GM08714 (cell line): ENCODE data around the gene PITPNC1.

ENCODE experiments used
- H3K4me3 ChIP-seq: fragments of 200-500 bp; sonication (Bioruptor generic); 2 replicates; pipeline ENCODE4 v1.5.1; 2014; ENCODE audit warnings: mild to moderate bottlenecking, low read length, inconsistent platforms
- ZNF274 ChIP-seq: IDR thresholded peaks from 2 replicates; pipeline ENCODE4 v1.6.1; 2012; ENCODE audit warnings: mild to moderate bottlenecking, low read depth, low read length

PITPNC1 gene

DNA sequence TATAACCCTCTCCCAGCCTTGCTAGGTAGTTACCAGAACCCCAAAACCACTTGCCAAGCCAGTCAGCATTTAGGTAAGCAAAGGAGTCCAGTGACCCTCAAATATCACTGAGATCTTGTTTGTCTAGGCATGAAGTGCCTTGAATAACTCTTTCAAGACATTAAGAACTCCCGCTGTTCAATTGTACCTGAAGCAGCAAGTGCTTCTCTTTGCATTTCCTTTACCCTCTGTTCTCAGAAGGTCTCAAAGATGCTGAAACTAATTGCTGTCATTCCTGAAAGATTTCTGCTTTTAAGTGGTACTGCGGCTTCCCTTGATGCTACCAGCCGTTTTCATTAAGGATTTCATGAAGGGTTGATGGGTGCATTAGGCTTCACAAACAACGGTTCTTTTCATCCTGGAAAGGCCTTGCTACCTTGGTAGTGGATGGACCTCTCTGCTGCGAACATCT is 142.7 kb downstream of the PITPNC1 start:
- no peak for TF ChIP-seq ZNF274
- H3K4me3 ChIP-seq: no peak overlapping the region

DNA sequence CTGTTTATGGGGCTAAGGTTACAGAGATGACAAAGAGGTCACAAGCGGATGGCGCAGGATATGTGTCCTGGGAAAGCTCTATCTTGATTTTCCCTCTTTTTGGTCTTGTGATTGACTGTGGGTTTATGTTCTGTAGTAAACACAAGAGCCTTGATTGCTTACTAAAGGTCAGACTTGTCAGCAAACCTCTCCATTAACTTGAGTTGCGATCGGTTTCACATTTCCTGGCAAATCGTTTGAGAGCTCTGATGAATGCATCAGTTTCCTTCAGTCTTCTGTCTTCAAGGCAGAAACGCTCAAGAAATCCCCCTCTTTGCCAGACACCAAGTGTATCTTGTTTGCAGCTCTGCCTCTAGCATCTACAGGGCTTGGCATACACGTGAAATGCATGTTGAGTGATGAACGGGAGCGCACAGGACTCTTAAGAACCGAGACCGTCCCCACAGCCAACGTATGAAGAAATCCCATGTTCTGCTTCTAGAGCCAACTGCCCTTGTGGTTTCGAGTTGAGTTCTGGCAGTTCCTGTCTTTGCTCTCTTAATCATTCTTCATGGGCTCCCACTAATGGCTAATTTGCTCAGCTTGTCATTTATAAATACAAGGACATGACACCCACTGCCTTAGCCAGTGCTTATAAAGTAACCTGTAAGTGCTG is 143.3 kb downstream of the PITPNC1 start:
- H3K4me3 ChIP-seq: no peak overlapping the region
- no peak for TF ChIP-seq ZNF274

DNA sequence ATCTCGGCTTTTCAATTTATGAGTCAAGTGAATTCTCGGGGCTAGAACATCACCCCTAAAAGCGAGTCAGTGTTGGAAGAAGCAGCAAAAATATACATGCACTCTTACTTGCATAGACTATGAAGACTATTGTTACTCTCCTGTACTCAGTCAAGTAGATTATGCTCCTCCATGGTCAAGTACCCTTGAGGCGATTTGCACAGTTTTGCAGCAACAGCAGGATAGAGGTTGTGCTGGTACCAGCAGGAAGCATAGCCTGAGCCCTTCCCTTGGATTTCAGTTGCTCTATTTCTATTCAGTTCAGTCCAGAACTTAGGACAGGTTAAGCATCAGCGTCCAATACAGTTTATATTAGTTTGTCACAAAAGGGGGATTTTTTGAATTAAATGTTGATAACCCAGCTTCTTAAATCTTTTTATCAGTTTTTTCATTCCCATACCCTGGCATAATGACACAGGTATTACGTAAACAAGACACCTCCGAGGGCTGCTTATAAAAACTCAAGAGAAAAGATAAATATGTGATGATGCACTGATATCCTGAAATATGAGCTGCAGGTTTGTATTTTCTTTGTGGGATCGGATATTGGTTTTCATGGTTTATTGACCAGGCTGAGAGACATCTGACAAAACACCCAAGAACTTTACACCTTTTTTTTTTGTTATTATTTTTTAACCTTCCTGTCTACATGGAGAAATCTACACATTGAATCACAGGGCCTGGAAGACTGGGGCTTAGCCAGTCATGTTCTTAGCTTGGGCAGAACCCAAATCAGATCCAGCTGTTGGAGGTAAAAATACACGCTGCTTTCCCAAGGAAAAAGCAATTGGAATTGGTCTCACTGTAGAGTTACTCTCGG is 144.1 kb downstream of the PITPNC1 start:
- no peak overlapping the region for H3K4me3 ChIP-seq
- no peak for TF ChIP-seq ZNF274

DNA sequence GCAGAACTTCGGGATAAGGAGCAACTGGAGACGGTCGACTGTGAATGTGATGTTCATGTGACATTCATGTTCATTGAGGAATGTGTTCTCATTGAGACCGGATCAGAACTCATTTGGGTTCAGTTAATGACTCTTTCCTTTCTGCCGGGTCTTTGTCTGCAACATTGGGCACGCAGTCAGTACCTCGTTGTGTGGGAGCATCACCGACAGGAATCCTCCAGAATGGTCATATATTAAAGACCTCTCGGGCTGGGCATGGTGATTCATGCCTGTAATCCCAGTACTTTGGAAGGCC is 144.6 kb downstream of the PITPNC1 start:
- TF ChIP-seq ZNF274: no peak
- H3K4me3 ChIP-seq: no peak overlapping the region

DNA sequence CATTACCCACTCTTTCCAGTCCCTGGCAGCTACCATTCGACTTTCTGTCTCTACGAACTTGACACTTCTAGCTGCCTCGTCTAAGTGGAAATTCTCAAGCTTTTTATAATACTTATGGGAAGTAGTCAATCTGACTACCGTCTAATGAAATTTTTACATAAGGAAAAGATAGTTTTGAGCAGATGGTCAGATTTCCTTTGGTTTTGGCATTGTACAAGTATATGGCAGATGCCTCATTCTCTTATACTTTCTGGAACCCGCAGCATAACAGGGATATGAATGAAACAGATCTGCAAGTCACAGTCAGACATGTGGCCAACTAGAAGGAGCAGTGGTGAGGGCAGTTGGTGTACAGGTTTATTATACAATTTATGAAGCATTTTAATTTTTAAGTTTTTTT is 146.0 kb downstream of the PITPNC1 start:
- no peak for TF ChIP-seq ZNF274
- no peak overlapping the region for H3K4me3 ChIP-seq

DNA sequence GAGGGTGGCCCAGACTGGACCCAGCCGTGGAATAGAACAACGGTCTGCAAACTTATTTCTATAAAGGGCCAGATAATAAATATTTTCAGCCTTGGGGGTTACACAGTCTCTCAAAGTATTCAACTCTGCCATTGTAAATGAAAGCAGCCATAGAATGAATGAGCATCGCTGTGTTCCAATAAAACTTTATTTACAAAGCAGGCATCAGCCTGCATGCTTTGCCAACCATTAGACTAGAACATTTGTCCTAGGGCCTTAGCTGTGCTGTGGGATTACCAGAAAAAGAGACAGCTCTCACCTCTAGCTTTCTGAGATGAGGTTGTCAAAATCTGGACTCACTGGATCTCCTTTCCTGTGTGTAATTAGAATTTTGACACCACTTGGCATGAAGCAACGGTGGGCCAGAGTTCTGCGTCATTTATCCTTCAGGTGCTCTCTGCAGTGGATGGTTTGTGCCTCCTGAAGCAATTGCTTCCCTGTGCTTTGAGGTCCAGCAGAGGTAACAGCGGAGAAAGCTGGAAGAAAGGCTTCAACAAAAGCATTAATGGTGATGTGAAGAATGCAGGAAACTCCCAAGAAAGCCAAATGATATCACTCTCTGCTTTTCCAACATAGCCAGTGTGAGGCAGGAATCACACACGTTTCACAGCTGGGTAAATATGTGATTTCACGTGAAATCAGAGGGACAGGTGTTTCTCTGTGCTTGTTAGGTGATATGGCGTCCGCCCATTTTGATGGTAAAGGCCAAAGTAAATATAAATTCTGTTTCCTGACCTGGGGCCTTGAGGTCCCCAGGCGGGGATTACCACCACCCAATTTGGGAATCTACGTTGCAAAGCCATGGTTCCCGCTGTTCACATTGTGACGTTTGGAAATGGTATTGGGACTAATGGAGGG is 148.4 kb downstream of the PITPNC1 start:
- TF ChIP-seq ZNF274: no peak
- H3K4me3 ChIP-seq: no peak overlapping the region

DNA sequence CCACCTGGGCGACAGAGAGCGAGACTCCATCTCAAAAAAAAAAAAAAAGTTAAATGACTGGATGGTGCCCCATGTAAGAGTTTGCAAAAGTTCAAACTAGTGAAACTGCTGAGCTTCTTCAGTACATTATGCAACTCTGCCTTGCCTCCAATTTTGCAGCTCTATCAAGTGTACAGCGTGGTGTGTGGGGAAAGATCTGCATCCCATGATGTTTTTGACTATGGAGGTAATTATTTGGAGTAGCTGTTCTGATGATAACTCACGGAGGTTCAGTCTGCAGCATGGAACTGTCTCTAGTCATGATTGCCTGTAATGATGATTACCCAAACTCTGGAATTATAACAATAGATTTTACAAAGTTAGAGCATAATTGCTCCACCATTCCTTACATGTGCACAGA is 149.6 kb downstream of the PITPNC1 start:
- no peak for TF ChIP-seq ZNF274
- no peak overlapping the region for H3K4me3 ChIP-seq

DNA sequence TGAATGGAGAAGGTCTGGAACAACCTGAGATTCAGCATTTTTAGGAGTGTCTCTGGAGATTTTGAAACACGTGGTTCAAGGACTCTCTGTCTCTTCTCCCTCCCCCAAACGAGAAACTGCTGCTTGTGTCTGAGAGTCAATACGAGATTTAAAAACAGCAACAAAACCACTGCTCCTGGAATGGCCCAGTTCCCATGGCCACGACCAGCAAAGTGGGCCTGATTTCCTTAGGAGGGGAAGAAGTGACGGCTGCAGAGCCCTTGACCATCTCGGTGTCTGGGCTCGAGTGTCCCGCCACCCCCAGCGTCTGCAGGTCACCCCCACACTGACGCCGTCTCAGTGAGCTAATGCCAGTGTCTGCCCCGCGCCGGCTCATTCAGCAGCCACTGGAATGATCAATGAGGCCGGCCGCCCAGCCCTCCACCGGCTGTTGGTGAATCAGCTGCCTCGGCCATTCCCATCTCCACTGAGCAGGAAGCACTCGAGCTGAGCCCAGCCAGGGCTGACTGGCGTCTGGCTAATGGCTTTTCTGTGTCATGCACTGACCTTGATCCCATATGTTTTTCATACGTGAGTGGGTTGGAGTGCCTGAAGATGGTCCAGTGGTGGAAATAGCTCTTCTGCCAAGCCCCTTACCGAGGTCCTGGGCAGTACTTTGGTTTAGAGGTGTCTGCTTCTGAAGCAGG is 151.8 kb downstream of the PITPNC1 start:
- no peak for TF ChIP-seq ZNF274
- no peak overlapping the region for H3K4me3 ChIP-seq

DNA sequence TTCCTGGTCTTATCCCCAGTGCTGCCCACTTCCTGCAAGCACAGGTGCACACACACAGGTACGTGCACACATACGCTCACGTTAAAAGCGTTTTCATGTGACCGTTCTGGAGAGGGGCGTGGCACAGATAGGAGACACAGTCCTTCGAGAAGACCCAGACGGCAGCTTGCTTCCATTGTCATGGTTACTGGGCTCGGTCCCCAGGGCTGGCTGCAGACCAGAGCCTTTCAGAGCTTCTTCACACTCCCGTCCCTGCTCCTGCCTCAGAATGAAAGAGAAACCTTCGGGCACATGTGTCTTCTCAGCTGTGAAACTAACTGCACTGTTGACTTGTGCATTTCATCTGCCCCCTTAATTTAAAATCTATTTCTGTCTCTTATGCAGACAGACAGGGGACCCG is 154.2 kb downstream of the PITPNC1 start:
- TF ChIP-seq ZNF274: no peak
- H3K4me3 ChIP-seq: no peak overlapping the region

DNA sequence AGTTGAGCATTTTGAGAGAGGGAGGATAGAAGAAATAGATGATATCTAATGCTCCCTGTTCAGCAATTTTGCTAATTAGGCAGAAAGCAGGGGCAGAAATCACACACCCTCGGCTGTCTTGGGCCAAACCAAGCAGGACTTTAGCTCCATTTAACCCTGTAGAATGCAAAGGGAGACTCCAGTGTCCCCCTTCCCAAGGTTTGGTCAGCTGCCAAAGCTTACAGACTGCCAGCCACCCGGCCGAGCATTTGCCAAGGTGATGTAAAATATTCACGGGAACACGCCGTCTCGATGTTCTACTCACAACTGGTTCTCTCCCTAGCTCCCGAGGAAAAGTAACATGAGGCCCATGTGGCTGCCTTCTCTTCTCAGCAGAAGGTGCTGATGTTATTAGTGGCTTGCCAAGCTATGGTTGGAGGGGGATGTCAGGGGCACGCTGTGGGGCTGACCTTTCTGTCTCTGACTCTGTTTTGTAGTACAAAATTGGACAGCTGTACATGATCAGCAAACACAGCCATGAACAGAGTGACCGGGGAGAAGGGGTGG is 155.3 kb downstream of the PITPNC1 start:
- no peak overlapping the region for H3K4me3 ChIP-seq
- TF ChIP-seq ZNF274: no peak

DNA sequence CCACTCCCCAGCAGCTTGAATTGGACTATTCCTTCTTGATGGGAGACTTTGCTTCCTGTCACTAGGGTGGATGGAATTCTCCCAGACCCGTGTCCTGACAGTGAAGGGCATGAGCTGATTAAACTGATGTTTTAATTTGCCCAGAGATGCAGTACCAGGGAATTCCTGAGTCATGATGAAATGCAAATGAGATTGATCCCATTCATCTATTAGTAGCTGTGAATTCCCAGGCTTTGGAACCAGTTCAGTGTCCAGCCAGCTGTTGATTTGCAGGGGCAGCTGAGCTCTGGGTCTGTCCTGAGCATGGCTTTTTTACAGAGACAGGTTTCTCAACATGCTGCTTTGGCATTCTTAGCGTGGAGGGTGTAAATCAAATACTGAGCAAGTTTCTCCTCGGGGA is 157.9 kb downstream of the PITPNC1 start:
- TF ChIP-seq ZNF274: no peak
- no peak overlapping the region for H3K4me3 ChIP-seq

DNA sequence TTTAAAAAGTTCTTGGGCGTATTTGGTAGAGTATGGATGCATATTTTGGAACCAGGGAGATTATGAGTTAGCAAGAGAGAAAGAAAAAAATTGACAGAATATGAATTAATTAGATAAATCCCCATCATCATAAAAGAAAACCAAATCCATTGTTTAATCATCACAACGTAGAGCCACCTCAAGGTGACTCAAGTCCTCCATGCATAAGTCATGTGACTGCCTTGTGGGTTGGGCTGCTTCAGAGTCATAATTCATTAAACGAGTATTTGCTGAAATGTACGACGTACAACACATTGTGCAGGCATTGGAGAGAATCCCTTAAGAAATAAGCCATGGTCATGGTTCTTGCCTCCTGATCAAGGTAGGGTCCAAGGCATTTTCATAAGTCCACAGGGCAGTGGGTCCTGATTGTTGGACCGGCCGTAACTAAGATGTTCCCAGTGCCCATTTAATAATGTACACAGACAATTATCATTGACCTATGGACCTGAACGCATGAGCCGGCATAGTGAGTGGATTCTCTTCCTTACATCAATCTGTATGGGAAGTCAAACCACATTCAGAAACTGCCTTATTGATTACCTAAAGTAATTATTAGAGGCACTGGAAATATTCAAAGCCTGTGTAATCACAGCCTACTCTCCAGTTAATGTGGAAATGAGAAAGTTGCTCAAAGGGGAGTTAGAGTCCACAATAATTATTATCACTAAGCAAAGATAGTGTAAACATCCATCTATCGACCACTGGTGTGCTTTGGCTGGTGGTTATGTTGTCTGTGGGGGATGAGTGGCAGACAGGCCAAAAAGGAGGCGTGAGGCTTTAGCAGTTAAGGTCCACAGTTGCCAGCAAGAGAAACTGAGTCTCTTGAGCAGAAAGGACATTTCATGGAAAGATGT is 165.4 kb downstream of the PITPNC1 start:
- H3K4me3 ChIP-seq: no peak overlapping the region
- TF ChIP-seq ZNF274: no peak

DNA sequence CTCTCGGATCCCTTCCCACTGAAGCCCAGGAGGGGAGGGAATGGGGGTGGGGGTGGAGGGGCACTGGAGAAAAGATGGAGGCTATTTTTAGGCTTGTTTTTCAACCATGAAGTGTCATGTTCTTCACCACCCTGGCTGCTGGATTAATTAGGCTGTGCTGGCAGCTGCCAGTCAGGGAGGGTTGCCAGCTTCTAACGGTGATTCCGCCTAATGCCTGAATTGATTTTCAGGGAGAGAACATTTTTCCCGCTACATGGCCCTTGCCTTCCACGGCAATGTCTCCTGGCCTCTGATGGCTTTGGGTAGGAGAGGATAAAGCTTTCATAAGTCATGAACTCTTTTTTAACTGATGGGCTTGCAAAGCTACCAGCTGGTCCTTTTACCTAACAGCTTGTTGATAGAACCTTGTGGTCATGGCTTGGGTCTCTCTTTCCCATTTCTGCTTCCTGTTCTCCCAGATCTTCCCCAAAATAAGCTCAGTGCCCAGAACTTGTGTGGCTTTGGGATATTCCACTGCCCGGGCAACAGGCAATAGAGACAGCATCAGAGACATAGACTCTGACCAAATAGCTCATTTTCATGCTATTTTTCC is 167.4 kb downstream of the PITPNC1 start:
- TF ChIP-seq ZNF274: no peak
- H3K4me3 ChIP-seq: no peak overlapping the region
